ENCODE measurements around the gene LIG1.
A peak's percentile ranks its signal among the peaks of the same experiment; 100 is the strongest.

LIG1 gene

DNA sequence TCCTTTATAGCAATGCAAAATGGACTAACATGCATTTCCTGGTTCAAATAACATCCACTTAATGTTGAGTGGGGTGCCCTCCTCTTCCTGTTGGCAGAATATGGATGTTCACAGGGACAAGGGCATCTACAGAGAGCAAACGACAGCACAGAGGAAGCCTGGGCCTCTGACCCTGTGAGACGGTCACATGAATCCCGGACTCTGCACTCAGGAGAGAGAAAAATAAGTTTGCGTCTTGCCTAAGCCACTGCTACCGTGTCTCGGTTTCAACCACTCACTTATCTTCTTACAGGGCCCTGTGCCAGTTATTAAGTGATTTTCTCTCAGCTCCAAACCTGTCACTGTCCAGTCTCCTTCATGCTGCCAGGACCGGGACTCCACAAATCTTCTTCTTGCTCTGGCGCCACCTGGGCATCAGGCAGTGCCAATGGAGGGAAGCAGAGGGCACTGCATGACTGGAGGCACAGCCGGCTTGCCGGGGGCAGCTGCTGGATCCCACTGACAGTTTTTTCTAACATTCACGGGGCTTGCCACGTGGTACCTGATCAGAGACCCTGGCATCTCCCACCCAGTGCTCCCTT lies 11.8 kb downstream of the LIG1 start:
- TF ChIP-seq, protein P1, sequence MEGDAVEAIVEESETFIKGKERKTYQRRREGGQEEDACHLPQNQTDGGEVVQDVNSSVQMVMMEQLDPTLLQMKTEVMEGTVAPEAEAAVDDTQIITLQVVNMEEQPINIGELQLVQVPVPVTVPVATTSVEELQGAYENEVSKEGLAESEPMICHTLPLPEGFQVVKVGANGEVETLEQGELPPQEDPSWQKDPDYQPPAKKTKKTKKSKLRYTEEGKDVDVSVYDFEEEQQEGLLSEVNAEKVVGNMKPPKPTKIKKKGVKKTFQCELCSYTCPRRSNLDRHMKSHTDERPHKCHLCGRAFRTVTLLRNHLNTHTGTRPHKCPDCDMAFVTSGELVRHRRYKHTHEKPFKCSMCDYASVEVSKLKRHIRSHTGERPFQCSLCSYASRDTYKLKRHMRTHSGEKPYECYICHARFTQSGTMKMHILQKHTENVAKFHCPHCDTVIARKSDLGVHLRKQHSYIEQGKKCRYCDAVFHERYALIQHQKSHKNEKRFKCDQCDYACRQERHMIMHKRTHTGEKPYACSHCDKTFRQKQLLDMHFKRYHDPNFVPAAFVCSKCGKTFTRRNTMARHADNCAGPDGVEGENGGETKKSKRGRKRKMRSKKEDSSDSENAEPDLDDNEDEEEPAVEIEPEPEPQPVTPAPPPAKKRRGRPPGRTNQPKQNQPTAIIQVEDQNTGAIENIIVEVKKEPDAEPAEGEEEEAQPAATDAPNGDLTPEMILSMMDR (IDR thresholded peaks at IDR 0.05; ENCODE audit: low read depth, low read length), result no peak
- Histone ChIP-seq H3K9me3 (no peaks in the 10 kb centered on the region), H3K27me3 (no peaks in the 10 kb centered on the region), H3K4me1 (no peaks in the 10 kb centered on the region), H3K36me3 (peaks cover 19% of the 10 kb centered on the region), H3K4me3 (ENCODE audit: low read depth, low read length) (no peak overlapping the region)
- DNase-seq, result no peak

DNA sequence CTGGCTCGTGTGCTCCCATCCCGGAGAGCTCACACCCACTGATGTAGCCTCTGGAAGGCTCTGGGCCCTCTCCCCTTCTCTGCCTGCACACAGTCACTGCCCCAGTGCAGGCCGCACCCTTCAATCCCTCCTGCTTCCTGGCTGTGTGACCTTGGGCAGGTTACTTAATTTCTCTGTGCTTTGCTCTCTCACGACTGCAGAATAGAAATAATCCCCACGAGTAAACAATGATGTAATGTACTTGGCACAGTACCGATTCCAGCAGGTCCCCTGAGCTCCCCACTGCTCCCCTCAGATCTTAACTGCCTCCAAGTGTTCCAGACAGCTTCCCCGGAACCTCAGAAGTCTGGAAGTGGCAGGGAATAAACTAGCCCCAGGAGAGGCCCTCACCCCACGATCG lies 16.1 kb downstream of the LIG1 start:
- H3K27me3 ChIP-seq, result no peaks in the 10 kb centered on the region
- H3K9me3 ChIP-seq, result no peaks in the 10 kb centered on the region
- H3K36me3 ChIP-seq, result peaks cover 13% of the 10 kb centered on the region
- TF ChIP-seq, protein P1 (IDR thresholded peaks at IDR 0.05; ENCODE audit: low read depth, low read length), result no peak
- no peak for DNase-seq
- H3K4me3 ChIP-seq (ENCODE audit: low read depth, low read length), result no peak overlapping the region
- H3K4me1 ChIP-seq, result no peaks in the 10 kb centered on the region

DNA sequence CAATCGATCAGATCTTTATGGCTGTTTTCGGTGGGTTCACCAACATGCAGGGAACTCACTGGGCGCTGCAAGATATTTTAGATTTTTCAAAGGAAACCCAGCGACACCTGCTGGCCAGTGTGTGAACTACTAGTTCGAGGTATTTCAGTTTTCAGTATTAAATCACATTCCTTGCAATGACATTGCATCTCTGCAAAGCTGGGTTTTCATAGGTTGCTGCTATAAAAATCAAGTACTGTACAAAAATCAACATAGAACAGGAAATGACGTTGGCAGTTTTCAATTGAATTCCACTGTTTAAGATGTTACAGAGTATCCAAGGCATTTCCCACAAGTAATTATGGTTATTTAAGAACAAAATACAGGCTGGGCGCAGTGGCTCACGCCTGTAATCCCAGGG lies 17.6 kb downstream of the LIG1 start:
- DNase-seq, result peak; percentile 52
- Histone ChIP-seq H3K27me3 (no peaks in the 10 kb centered on the region), H3K4me3 (ENCODE audit: low read depth, low read length) (no peak overlapping the region), H3K4me1 (no peaks in the 10 kb centered on the region), H3K36me3 (peaks cover 5% of the 10 kb centered on the region), H3K9me3 (no peaks in the 10 kb centered on the region)
- TF ChIP-seq, protein P1 (IDR thresholded peaks at IDR 0.05; ENCODE audit: low read depth, low read length), result peak; percentile 83

DNA sequence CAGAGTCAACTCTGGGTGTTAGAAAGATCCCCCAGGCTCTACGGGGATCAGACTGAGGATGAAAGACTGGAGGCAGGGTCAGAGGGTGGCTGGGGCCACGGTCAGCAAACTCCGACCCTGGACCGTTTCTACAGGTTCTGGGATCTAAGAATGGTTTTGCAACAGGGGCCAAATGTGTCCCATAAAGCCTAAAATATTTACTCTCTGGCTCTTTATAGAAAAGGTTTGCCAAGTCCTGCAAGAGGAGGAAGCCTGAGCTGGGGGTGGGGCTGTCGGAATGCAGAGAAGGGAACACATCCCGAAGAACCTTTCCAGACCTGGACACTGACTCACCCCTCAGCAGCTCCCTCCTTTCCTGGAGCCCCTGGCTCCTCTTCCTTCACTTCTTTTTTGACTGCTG lies 20.7 kb downstream of the LIG1 start:
- TF ChIP-seq, protein P1 (IDR thresholded peaks at IDR 0.05; ENCODE audit: low read depth, low read length), result no peak
- no peak for DNase-seq
- no peaks in the 10 kb centered on the region for H3K27me3 ChIP-seq
- no peaks in the 10 kb centered on the region for H3K4me1 ChIP-seq
- no peak overlapping the region for H3K4me3 ChIP-seq (ENCODE audit: low read depth, low read length)
- H3K9me3 ChIP-seq, result no peaks in the 10 kb centered on the region
- H3K36me3 ChIP-seq, result peaks cover 5% of the 10 kb centered on the region

DNA sequence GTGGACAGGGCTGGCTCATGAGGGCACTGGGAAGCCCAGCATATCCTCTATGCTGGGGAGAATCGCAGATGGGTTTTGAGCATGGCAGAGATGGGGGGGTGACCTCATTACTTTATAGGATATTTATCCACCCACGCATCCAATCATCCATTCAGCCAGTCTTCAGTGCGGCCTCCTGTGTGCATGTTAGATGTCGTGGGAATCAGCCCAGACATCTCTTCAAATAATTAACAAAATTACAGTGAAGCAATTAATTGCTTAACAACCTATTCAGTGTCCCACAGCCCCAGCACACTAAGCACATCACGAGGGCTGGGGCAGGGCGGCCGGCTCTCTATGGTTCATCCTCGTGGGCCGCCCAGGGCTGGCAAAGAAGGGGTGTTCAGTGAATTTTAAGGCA lies 21.6 kb downstream of the LIG1 start:
- Histone ChIP-seq H3K27me3 (no peaks in the 10 kb centered on the region), H3K4me3 (ENCODE audit: low read depth, low read length) (no peak overlapping the region), H3K9me3 (no peaks in the 10 kb centered on the region), H3K36me3 (peaks cover 5% of the 10 kb centered on the region), H3K4me1 (no peaks in the 10 kb centered on the region)
- DNase-seq, result no peak
- TF ChIP-seq, protein P1 (IDR thresholded peaks at IDR 0.05; ENCODE audit: low read depth, low read length), result no peak

DNA sequence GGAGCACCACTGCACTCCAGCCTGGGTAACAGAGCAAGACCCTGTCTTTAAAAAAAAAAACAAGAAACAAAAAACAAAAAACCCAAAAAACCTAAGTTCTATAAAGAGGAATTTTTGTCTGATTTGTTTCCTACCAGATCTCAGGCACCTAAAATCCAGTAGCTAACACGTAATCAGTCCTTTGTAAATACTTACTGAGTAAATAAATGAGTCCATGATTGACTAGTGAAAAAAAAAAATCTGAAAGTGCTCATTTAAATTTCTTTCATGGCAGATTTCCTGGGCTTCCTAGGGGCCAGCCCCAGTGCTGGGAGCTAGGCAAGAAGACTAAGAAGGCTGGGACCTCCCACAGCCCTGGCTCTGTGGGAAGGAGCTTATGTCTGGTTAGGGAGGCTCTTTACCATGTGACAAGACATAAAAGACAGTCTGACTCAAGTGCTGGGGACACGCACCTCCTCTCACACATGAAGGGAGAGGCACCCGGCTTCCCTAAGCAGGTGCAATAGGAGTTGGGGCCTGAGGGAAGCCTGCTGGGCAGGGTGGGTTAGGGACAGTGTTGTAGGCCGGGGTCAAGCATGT lies 22.5 kb downstream of the LIG1 start:
- H3K9me3 ChIP-seq, result no peaks in the 10 kb centered on the region
- H3K27me3 ChIP-seq, result no peaks in the 10 kb centered on the region
- peaks cover 5% of the 10 kb centered on the region for H3K36me3 ChIP-seq
- TF ChIP-seq, protein P1 (IDR thresholded peaks at IDR 0.05; ENCODE audit: low read depth, low read length), result no peak
- H3K4me3 ChIP-seq (ENCODE audit: low read depth, low read length), result no peak overlapping the region
- H3K4me1 ChIP-seq, result no peaks in the 10 kb centered on the region
- no peak for DNase-seq
